ENCODE results near the gene NXPE3. TPM values are rescaled to one million over a fixed set of nuclear protein-coding genes. Genes with fewer than 3 reads are reported as not detected.

NXPE3 gene
- total RNA-seq, 6 experiments from 2014 or later, result 0.75 to 2.9 (median 1.7) TPM

GRCh38 chr3:101868534-101869464, 89.8 kb downstream of the NXPE3 start:
- TF ChIP-seq POLR2A (IDR thresholded peaks at IDR 0.05) (no peak), CTCF (IDR thresholded peaks at IDR 0.05) (no peak)
- peak in 1 of 3 donors; percentile 38 for DNase-seq
- Histone ChIP-seq H3K9me3 (no peaks in the 10 kb centered on the region), H3K27me3 (no peaks in the 10 kb centered on the region), H3K27ac (peak overlapping the region in 2 of 3 donors; percentile 29 to 69), H3K36me3 (no peaks in the 10 kb centered on the region), H3K4me1 (peaks cover 0 to 38% (median 13%) of the 10 kb centered on the region in 4 donors), H3K4me3 (no peak overlapping the region)
- intact Hi-C loops (cut with DNase I), result no loop called here
- WGBS (ENCODE audit: insufficient coverage, low coverage, low lambda C conversion rate, missing lambda C conversion rate), result 68% methylated on average over 12 of the region's 12 CpGs
- peak; percentile 54 to 80 (median 77) for ATAC-seq

- H3K27me3 ChIP-seq, result no peaks in the 10 kb centered on the region
- 95% methylated on average over 4 of the region's 5 CpGs for WGBS (ENCODE audit: insufficient coverage, low coverage, low lambda C conversion rate, missing lambda C conversion rate)
Observed at GRCh38 chr3:101870138-101870537, 91.1 kb downstream of the NXPE3 start.

GRCh38 chr3:101873619-101874018, 94.6 kb downstream of the NXPE3 start:
- no peak overlapping the region for H3K4me3 ChIP-seq
- DNase-seq (no peak), ATAC-seq (no peak)
- no peaks in the 10 kb centered on the region for H3K36me3 ChIP-seq
- peaks cover 0 to 16% (median 5%) of the 10 kb centered on the region in 4 donors for H3K4me1 ChIP-seq
- 47% methylated on average over 2 of the region's 2 CpGs for WGBS (ENCODE audit: insufficient coverage, low coverage, low lambda C conversion rate, missing lambda C conversion rate)
- H3K9me3 ChIP-seq, result no peaks in the 10 kb centered on the region
- TF ChIP-seq CTCF (IDR thresholded peaks at IDR 0.05), result no peak
- TF ChIP-seq POLR2A (IDR thresholded peaks at IDR 0.05), result no peak
- no peaks in the 10 kb centered on the region for H3K27me3 ChIP-seq
- intact Hi-C loops (cut with DNase I), result no loop called here
- no peak overlapping the region for H3K27ac ChIP-seq

More at GRCh38 chr3:101870138-101870537, 91.1 kb downstream of the NXPE3 start:
- no peak overlapping the region for H3K4me3 ChIP-seq
- no peak for TF ChIP-seq CTCF (IDR thresholded peaks at IDR 0.05)
- TF ChIP-seq POLR2A (IDR thresholded peaks at IDR 0.05), result no peak
- H3K27ac ChIP-seq, result no peak overlapping the region
- H3K36me3 ChIP-seq, result no peaks in the 10 kb centered on the region
- no peak for DNase-seq
- no peaks in the 10 kb centered on the region for H3K9me3 ChIP-seq
- intact Hi-C loops (cut with DNase I), result no loop called here
- ATAC-seq, result no peak
- peaks cover 0 to 35% (median 13%) of the 10 kb centered on the region in 4 donors for H3K4me1 ChIP-seq

GRCh38 chr3:101876142-101876541, 97.1 kb downstream of the NXPE3 start:
- WGBS (ENCODE audit: insufficient coverage, low coverage, low lambda C conversion rate, missing lambda C conversion rate), result 64% methylated on average over 8 of the region's 8 CpGs
- ATAC-seq, result no peak

More at GRCh38 chr3:101876142-101876541, 97.1 kb downstream of the NXPE3 start:
- Histone ChIP-seq H3K4me3 (no peak overlapping the region), H3K9me3 (no peaks in the 10 kb centered on the region), H3K27me3 (no peaks in the 10 kb centered on the region), H3K4me1 (peaks cover 0 to 18% (median 2%) of the 10 kb centered on the region in 4 donors), H3K36me3 (no peaks in the 10 kb centered on the region), H3K27ac (no peak overlapping the region)
- DNase-seq, result no peak
- TF ChIP-seq CTCF (IDR thresholded peaks at IDR 0.05) (no peak), POLR2A (IDR thresholded peaks at IDR 0.05) (no peak)
- intact Hi-C loops (cut with DNase I), result no loop called here

Other genes with a start within 250 kb of the NXPE3 start
- gene TRMT10C, start 217.3 kb upstream of the NXPE3 start, total RNA-seq, result 10 to 100 TPM in 5 of 6 experiments, 1 to 10 TPM in 1; 9.7 to 28.0 (median 13.3) TPM
- 10 to 100 TPM; 32.9 to 57.0 (median 46.6) TPM for gene PCNP, start 205.0 kb upstream of the NXPE3 start, total RNA-seq
- 1 to 10 TPM; 5.4 to 8.5 (median 7.9) TPM for gene ZBTB11, start 102.1 kb upstream of the NXPE3 start, total RNA-seq
- gene RPL24, start 92.5 kb upstream of the NXPE3 start, total RNA-seq, result 100 to 1,000 TPM; 336 to 620 (median 364) TPM
- 1 to 10 TPM; 2.2 to 3.8 (median 2.7) TPM for gene CEP97, start 54.6 kb upstream of the NXPE3 start, total RNA-seq
- 10 to 100 TPM; 23.4 to 83.1 (median 44.4) TPM for gene NFKBIZ, start 70.3 kb downstream of the NXPE3 start, total RNA-seq